ENCODE measurements around the gene KANSL1.

DNA sequence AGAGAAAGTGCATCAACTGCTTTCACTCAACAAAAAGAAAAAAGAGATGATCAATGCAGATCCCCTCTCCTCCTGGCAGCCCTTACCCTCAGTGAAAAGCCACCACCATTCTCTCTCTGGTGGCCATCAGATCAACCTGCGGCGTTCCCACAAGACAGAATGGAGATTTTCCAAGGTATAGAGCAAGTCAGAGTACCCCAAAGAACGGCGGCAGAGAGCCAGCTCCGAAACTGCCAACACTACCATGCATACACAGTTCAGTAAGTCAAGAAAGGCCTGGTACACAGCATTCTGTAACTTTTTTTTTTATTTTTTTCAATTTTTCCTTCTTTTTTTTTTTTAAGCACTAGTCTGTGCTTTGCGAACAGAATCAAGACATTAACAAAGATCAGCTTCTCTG lies 163.6 kb downstream of the KANSL1 start:
- TF ChIP-seq MXI1 (conservative IDR thresholded peaks at IDR 0.05; ENCODE audit: poor library complexity, severe bottlenecking) (no peak), CTCF (IDR thresholded peaks at IDR 0.05; ENCODE audit: poor library complexity, severe bottlenecking) (no peak), TAF1 (IDR thresholded peaks at IDR 0.05; ENCODE audit: low read depth) (no peak), POLR2AphosphoS5 (IDR thresholded peaks at IDR 0.05) (no peak)
